ENCODE data around the gene CNOT3. TPM values are rescaled to one million over a fixed set of nuclear protein-coding genes. Genes with fewer than 3 reads are reported as not detected.
"Not testable (repeated sequence)": the region's sequence is repeated elsewhere in the genome, so short reads cannot be mapped to it uniquely, and the experiment has no call there.

CNOT3 gene
- 27.5 and 27.6 TPM in 2 replicates for total RNA-seq (2014; rRNA removed; shearing (Covaris generic))

GRCh38 chr19:54137699-54138488 lies at the start of gene CNOT3:
Gene CNOT3 (plus strand): TSS chr19:54137762. CDS start chr19:54142979, 5,217 bp downstream.
- peaks cover 13% of the 10 kb centered on the region for H3K36me3 ChIP-seq
- H3K27ac ChIP-seq = peak within 1 kb of the TSS; percentile 95
- H3K9me3 ChIP-seq (replicated peaks) = no peaks in the 10 kb centered on the region
- peak within 1 kb of the TSS; percentile 83 for H3K4me3 ChIP-seq
- no peaks in the 10 kb centered on the region for H3K27me3 ChIP-seq
- no peak for DNase-seq
- no peaks in the 10 kb centered on the region for H3K4me1 ChIP-seq

- Histone ChIP-seq H3K4me3 (no peak overlapping the region), H3K36me3 (no peaks in the 10 kb centered on the region), H3K27ac (no peak overlapping the region), H3K4me1 (no peaks in the 10 kb centered on the region), H3K27me3 (no peaks in the 10 kb centered on the region), H3K9me3 (replicated peaks) (no peaks in the 10 kb centered on the region)
- no peak for DNase-seq
Observed at GRCh38 chr19:54094426-54095000, 43.0 kb upstream of the CNOT3 start.

DNA sequence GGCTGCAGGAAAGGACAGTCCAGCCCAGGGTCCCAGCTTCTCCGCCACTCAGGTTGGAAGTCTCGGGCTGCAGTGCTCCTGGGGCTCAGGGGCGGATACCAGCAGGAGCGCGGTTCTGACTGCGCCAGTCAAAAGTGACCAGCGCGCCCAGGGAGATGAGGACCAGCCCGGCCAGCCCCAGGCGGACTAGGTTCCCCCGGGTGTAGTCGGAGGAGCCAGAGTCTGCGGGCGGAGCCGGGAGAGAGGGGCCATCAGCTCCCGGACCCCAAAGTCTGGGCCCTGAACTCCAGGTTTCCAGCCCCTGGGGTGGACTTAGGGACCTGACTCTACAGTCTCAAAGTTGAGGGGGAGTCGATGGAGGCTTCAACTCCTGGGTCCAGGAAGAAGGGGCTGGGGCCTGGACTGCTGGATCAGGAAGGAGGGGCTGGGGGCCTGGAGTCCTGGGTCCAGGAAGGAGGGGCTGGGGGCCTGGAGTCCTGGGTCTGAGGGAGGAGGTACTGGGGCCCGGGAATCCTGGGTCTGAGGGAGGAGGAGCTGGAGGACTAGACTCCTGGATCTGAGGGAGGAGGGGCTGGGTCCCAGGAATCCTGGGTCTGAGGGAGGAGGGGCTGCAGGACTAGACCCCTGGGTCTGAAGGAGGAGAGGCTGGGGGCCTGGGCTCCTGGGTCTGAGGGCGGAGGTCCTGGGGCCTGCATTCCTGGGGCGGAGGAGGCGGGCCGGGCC lies 42.3 kb upstream of the CNOT3 start:
- no peak overlapping the region for H3K4me3 ChIP-seq
- no peak for DNase-seq
- H3K36me3 ChIP-seq = no peaks in the 10 kb centered on the region
- no peaks in the 10 kb centered on the region for H3K27me3 ChIP-seq
- no peaks in the 10 kb centered on the region for H3K4me1 ChIP-seq
- H3K9me3 ChIP-seq (replicated peaks) = no peaks in the 10 kb centered on the region
- no peak overlapping the region for H3K27ac ChIP-seq

DNA sequence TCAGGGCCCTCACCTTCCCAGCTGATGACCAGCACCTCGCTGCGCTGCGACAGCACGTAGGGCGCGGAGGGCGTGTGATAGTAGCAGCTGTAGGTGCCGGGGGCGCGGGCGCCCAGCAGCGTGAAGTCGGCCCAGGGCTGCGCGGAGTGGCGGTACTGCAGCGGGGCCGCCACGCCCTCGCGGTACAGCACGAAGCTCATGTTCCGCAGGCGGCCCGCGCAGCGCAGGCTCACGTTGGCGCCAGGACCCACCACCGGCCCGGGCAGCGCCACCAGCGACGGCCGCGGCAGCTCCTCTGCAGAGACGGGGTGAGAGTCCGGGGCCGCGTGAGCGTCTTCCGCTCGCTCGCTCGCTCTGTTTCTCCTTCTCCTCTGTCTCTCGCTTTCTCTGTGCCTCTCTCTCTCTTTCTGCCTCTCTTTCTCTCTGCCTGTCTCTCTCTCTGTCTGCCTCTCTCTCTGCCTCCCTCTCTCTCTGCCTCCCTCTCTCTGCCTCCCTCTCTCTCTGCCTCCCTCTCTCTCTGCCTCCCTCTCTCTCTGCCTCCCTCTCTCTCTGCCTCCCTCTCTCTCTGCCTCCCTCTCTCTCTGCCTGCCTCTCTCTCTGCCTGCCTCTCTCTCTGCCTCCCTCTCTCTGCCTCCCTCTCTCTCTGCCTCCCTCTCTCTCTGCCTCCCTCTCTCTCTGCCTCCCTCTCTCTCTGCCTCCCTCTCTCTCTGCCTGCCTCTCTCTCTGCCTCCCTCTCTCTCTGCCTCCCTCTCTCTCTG lies 41.5 kb upstream of the CNOT3 start:
- H3K9me3 ChIP-seq (replicated peaks); H3K4me3 ChIP-seq; DNase-seq; H3K4me1 ChIP-seq; H3K27me3 ChIP-seq; H3K27ac ChIP-seq; H3K36me3 ChIP-seq: not testable (repeated sequence)

- no peaks in the 10 kb centered on the region for H3K27me3 ChIP-seq
- H3K36me3 ChIP-seq = no peaks in the 10 kb centered on the region
- H3K27ac ChIP-seq = no peak overlapping the region
- no peaks in the 10 kb centered on the region for H3K4me1 ChIP-seq
- H3K9me3 ChIP-seq (replicated peaks) = no peaks in the 10 kb centered on the region
- H3K4me3 ChIP-seq = no peak overlapping the region
- DNase-seq = no peak
Observed at GRCh38 chr19:54096617-54097106, 40.9 kb upstream of the CNOT3 start.

DNA sequence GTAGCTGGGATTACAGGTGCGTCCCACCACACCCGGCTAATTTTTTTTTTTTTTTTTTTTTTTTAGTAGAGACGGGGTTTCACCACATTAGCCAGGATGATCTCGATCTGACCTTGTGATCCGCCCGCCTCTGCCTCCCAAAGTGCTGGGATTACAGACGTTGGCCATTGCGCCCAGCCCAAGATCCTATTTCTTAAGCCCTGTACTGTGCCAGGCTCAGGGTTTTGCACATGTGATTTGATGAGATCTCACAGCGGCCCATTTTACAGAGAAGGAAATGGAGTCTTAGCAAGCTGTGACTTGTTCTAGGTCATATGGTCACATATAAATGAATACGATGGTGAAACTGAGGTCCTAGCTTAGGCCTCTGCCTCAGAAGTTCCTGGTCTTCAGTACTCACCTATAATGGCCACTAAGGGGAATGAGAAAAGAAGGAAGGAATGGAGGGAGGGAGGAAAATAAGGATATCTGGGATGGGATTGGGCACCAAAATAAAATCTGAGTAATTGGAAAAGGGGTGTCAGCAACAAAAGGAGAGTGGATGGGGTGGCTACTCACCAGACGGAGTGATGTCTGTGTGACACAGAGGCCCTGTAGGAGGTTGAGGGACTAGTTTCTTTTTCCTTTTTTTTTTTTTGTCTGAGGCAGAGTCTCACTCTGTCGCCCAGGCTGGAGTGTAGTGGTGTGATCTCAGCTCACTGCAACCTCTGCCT lies 38.2 kb upstream of the CNOT3 start:
- H3K4me3 ChIP-seq = no peak overlapping the region
- H3K9me3 ChIP-seq (replicated peaks) = no peaks in the 10 kb centered on the region
- no peak for DNase-seq
- no peaks in the 10 kb centered on the region for H3K27me3 ChIP-seq
- no peaks in the 10 kb centered on the region for H3K36me3 ChIP-seq
- no peak overlapping the region for H3K27ac ChIP-seq
- H3K4me1 ChIP-seq = no peaks in the 10 kb centered on the region

DNA sequence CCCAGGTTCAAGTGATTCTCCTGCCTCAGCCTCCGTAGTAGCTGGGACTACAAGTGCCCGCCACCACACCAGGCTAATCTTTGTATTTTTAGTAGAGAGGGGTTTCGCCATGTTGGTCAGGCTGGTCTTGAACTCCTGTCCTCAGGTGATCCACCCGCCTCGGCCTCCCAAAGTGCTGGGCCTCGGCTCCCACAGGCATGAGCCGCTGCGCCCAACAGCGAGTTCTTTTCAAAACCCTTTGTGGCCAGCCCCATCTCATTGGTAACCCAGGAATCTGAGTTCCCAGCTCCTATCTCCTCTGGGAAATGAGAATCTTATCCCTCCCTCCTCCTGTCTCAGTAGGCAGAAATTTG lies 37.7 kb upstream of the CNOT3 start:
- H3K4me1 ChIP-seq; DNase-seq; H3K27me3 ChIP-seq; H3K27ac ChIP-seq; H3K9me3 ChIP-seq (replicated peaks); H3K36me3 ChIP-seq; H3K4me3 ChIP-seq: not testable (repeated sequence)

DNA sequence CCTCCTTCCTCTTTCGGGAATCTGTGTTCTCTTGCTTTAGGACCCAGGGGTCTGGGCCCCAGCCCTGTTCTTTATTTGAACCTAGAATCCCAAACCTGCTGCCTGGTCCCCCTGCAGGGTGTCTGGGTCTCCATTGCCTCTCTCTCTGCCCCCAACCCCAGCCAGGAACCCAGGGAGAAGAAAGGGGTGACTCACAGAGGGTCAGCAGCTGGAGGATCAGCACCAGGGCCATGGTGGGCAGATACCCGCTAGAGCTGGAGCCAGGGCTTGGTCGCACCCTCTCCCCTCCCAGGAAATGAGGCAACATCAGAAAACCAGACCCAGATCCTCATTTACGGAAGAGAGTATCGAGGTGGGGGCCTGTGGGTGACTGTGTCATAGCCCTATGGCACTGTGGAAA lies 37.0 kb upstream of the CNOT3 start, which contains the start of gene OSCAR:
OSCAR (minus strand) TSS at position 243 of the 400 bp plus-strand sequence; CDS start at position 232, 11 bp downstream.
- peak in 1 of 2 experiments; percentile 16 for DNase-seq
- H3K36me3 ChIP-seq = no peaks in the 10 kb centered on the region
- H3K27ac ChIP-seq = no peak within 1 kb of the TSS
- no peaks in the 10 kb centered on the region for H3K27me3 ChIP-seq
- H3K4me1 ChIP-seq = no peaks in the 10 kb centered on the region
- no peak within 1 kb of the TSS for H3K4me3 ChIP-seq
- H3K9me3 ChIP-seq (replicated peaks) = no peaks in the 10 kb centered on the region

DNA sequence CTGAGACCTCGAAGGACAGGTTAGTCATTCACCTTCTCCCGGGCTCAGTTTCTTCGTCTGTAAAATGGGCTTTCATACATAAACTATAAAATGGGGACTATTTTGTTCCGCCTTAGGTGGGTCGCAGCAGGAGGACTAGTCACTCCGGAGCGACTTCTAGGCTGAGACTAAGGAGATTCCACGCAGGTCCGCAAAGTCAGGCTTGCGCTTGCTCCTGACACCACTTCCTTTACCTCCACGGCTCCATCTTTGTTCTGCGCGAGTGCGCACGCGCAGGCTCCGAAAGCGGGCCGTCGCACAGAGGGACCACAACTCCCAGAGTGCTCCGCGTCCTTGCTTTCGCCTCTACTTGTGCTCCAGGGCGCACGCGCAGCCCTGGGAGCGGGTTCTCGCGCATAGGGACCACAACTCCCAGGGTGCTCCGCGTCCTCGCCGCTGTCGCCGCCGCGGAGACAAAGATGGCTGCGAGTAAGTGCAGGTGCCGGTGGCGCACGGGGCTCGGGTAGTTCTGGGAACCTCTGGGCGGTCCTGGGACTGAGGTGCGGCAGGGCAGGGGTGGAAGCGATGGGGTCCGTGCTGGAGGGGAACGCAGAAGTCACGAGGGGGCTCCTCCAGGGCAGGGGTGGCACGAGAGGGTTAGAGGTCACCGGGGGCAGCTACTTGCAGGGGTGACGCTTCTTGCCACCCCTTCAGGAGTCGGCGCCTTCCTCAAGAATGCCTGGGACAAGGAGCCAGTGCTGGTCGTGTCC lies 35.0 kb upstream of the CNOT3 start, which contains the start of gene NDUFA3:
NDUFA3 (plus strand) TSS at position 435 of the 749 bp plus-strand sequence; CDS start at position 459, 24 bp downstream.
- Histone ChIP-seq H3K4me3 (peak within 1 kb of the TSS; percentile 82), H3K36me3 (no peaks in the 10 kb centered on the region; the same call in 1 of the 2 replicates), H3K27me3 (no peaks in the 10 kb centered on the region), H3K27ac (no peak within 1 kb of the TSS), H3K9me3 (replicated peaks) (no peaks in the 10 kb centered on the region), H3K4me1 (no peaks in the 10 kb centered on the region)
- peak; percentile 97 to 98 for DNase-seq

DNA sequence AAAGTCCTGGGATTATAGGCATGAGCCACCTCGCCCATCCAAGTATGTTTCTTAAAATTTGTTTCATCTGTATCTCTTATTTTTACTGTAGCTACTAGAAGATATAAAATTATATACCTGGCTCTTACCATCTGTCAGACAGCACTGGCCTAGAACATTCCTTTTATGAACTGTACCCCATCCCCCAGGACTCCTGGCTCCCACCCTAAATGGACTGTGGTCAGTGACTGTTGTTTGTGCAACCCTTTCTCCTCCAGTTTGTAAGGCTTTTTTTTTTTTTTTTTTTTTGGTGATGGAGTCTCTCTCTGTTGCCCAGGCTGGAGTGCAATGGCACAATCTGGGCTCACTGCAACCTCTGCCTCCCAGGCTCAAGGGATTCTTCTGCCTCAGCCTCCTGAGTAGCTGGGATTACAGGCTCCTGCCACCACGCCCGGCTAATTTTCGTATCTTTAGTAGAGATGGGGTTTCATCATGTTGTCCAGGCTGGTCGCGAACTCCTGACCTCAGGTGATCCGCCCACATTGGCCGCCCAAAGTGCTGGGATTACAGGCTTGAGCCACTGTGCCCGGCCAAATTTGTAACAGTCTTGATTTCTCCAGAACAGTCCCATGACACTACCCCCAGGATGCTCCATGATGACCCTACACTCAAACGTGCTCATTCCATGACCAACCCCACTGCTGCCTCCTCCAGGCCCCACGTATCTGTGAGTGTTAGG lies 32.4 kb upstream of the CNOT3 start:
- Histone ChIP-seq H3K27me3 (no peaks in the 10 kb centered on the region), H3K4me1 (no peaks in the 10 kb centered on the region), H3K27ac (no peak overlapping the region), H3K9me3 (replicated peaks) (no peaks in the 10 kb centered on the region), H3K4me3 (no peak overlapping the region), H3K36me3 (peaks cover 13% of the 10 kb centered on the region; the same call in 1 of the 2 replicates)
- DNase-seq = no peak

DNA sequence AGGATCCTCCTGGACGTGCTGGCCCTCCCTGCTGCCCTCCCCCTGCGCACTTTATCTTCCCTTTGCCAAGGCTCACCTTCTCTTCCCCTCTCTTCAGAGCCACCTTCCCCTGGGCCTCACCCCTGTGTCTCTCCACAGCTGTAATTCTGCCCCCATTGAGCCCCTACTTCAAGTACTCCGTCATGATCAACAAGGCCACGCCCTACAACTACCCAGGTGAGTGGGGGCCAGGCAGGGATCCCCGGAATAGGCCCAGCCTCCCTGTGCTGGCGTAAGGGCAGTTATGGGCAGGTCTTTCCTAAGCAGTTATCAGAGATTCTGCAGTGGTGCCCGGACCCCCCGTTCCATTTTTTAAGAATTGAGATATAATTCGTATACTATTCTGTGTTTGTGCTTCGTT lies 31.8 kb upstream of the CNOT3 start:
- Histone ChIP-seq H3K4me3 (no peak overlapping the region), H3K27ac (no peak overlapping the region), H3K36me3 (peaks cover 13% of the 10 kb centered on the region; the same call in 1 of the 2 replicates), H3K4me1 (no peaks in the 10 kb centered on the region), H3K27me3 (no peaks in the 10 kb centered on the region), H3K9me3 (replicated peaks) (no peaks in the 10 kb centered on the region)
- no peak for DNase-seq

DNA sequence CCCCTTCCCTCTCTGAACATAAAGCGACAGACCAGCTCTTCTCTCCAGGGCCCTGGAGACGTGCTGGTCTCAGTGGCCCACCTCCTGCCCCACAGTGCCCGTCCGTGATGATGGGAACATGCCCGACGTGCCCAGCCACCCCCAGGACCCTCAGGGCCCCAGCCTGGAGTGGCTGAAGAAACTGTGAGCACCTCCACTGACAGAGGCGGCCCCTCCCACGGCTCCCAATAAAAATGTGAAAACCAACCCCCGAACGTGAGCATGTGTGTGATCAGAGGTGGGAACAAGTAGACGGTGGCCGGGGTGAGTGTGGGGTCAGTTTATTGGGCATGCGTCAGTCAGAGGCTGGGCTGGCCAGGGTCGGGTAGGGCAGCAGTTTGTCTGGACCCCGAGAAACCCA lies 30.8 kb upstream of the CNOT3 start:
- no peak for DNase-seq
- no peak overlapping the region for H3K27ac ChIP-seq
- H3K27me3 ChIP-seq = no peaks in the 10 kb centered on the region
- H3K36me3 ChIP-seq = peaks cover 15% of the 10 kb centered on the region; the same call in 1 of the 2 replicates
- H3K4me1 ChIP-seq = no peaks in the 10 kb centered on the region
- no peak overlapping the region for H3K4me3 ChIP-seq
- H3K9me3 ChIP-seq (replicated peaks) = no peaks in the 10 kb centered on the region
